Measurements from ENCODE around the gene CABLES1. TPM values are rescaled to one million over a fixed set of nuclear protein-coding genes. Genes with fewer than 3 reads are reported as not detected.

Gene CABLES1
- total RNA-seq, 1 experiment from 2014 or later, result 6.2 TPM

GRCh38 chr18:23169673-23170044, 34.4 kb downstream of the CABLES1 start:
- no peak for DNase-seq (ENCODE audit: low read depth)

- no peak for DNase-seq (ENCODE audit: low read depth)
Observed at GRCh38 chr18:23170137-23170536, 34.9 kb downstream of the CABLES1 start.

GRCh38 chr18:23171581-23172156, 36.4 kb downstream of the CABLES1 start:
- DNase-seq (ENCODE audit: low read depth), result no peak

GRCh38 chr18:23172591-23173380, 37.5 kb downstream of the CABLES1 start:
- no peak for DNase-seq (ENCODE audit: low read depth)

GRCh38 chr18:23173912-23174311, 38.6 kb downstream of the CABLES1 start:
- DNase-seq (ENCODE audit: low read depth), result no peak

- DNase-seq (ENCODE audit: low read depth), result no peak
Observed at GRCh38 chr18:23176701-23177432, 41.6 kb downstream of the CABLES1 start.

GRCh38 chr18:23177433-23178072, 42.3 kb downstream of the CABLES1 start:
- DNase-seq (ENCODE audit: low read depth), result no peak

- DNase-seq (ENCODE audit: low read depth), result no peak
Observed at GRCh38 chr18:23178201-23178600, 42.9 kb downstream of the CABLES1 start.

GRCh38 chr18:23178661-23179081, 43.4 kb downstream of the CABLES1 start:
- no peak for DNase-seq (ENCODE audit: low read depth)

GRCh38 chr18:23179416-23179815, 44.1 kb downstream of the CABLES1 start:
- no peak for DNase-seq (ENCODE audit: low read depth)

GRCh38 chr18:23181547-23181946, 46.3 kb downstream of the CABLES1 start:
- no peak for DNase-seq (ENCODE audit: low read depth)

- no peak for DNase-seq (ENCODE audit: low read depth)
Observed at GRCh38 chr18:23182606-23183005, 47.3 kb downstream of the CABLES1 start.

GRCh38 chr18:23183411-23184150, 48.3 kb downstream of the CABLES1 start:
- no peak for DNase-seq (ENCODE audit: low read depth)

- no peak for DNase-seq (ENCODE audit: low read depth)
Observed at GRCh38 chr18:23186781-23187180, 51.5 kb downstream of the CABLES1 start.

GRCh38 chr18:23188068-23188760, 52.9 kb downstream of the CABLES1 start:
- DNase-seq (ENCODE audit: low read depth), result no peak

GRCh38 chr18:23189099-23189498, 53.8 kb downstream of the CABLES1 start:
- DNase-seq (ENCODE audit: low read depth), result no peak

- DNase-seq (ENCODE audit: low read depth), result no peak
Observed at GRCh38 chr18:23189768-23190661, 54.7 kb downstream of the CABLES1 start.

GRCh38 chr18:23191232-23191631, 55.9 kb downstream of the CABLES1 start:
- no peak for DNase-seq (ENCODE audit: low read depth)

- DNase-seq (ENCODE audit: low read depth), result no peak
Observed at GRCh38 chr18:23193742-23194141, 58.5 kb downstream of the CABLES1 start.

Measured in Daoy (cell line).